GM21515 (cell line): ENCODE measurements around the gene ZNF318.
"Not testable (repeated sequence)": the region's sequence is repeated elsewhere in the genome, so short reads cannot be mapped to it uniquely, and the experiment has no call there.

Source experiments
- ATAC-seq: cut with Tn5 transposase; IDR thresholded peaks from one replicate; pipeline ENCODE4 v1.9.1; 2021; ENCODE audit not compliant: unreplicated experiment

ZNF318 gene

DNA sequence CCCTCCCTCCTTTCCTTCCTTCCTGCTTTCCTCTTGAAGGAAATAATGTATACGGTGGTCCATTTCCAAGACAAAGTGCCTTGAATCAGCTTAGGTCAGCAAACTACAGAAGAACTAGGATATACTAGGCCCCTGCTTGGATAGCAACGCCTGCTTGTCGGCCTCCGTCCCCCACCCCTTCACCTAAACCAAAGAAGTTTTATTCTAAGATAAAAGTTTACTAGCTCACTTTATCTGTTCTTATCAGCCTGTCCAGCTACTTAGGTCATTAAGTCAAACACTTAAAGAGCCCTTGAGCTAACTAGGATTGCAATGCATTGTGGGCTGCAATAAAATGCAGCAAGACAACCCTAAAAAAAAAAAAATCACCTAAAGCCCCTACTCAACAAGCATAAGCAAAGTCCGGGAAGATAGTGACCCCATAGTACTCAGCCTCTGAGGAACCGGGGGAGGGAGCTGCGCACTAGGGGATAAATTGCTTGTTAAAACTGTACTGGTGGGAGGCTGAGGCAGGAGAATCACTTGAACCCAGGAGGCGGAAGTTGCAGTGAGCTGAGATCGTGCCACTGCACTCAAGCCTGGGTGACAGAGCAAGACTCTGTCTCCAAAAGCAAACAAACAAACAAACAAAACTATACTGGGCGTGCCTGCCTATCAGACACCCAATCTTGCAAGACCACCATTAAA is 21.4 kb upstream of the ZNF318 start:
- ATAC-seq, result not testable (repeated sequence)

DNA sequence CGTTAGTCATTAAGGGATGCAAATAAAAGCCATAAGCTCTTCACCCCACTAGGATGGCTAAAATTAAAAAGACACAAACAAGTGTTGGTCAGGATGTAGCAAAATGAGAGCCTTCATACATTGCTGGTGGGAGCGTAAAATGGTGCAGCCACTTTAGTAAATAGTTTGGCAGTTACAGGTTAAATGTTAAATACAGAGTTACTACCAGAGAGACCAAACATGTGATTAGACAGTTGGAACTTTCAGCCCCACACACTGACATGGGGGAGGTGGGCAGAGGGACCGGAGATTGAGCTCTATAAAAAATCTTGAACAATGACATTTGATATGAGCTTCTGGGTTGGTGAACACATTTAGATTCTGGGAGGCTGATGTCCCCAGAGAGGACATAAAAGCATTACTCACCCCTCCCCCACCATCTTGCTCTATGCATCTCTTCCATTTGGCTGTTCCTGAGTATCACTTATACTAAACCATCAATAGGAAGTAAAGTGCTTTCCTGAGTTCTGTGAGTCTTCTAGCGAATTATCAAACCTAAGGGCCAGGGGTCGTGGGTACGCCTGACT is 20.4 kb upstream of the ZNF318 start:
- ATAC-seq, result no peak

DNA sequence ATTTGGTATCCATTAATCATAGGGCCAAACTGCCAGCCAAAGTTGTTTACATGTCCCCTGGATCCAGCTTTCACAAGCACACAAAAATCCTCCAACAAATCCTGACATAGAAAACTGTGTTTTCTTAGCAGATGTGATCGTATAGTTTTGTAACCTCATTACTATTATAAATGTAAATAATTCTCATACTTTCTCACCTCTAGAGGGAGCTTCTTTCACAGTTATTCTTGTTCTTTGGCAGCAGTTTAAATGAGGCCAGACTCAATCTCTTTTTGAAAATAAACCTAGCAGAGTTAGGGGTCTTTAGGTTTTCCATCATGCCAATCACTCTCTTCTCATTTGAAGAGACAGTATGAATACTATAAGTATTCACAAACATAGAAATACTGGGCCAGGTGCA is 17.0 kb upstream of the ZNF318 start:
- ATAC-seq, result no peak

DNA sequence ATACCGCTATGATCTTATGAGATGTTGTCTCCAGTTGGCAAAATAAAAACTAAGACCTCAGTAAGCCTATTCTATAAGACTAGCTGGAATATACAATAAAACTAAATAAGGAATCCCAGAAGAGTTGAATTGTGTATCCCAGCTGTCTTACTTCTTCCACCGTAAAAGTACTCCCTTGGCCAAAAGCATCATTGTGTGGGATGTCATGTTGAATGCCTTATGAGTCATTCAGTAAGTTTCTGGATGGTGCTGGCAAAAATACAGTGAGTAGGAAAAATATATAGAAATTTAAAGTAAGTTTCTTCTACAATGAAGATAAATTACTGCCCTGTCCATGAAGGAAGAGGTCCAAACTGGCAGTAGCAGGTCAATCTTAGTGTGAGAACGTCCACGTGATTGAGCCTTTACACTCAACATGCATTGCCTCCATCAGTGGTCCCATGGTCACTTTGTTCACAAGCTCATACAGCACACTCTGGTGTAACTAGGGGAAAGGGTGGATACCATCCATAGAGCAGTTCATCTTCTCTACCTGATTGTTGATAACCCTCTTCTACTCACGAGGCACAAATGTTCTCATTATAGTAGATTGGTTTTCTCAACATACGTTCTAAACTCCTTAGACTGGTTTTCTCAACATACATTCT is 13.7 kb upstream of the ZNF318 start:
- ATAC-seq, result peak; percentile 31

DNA sequence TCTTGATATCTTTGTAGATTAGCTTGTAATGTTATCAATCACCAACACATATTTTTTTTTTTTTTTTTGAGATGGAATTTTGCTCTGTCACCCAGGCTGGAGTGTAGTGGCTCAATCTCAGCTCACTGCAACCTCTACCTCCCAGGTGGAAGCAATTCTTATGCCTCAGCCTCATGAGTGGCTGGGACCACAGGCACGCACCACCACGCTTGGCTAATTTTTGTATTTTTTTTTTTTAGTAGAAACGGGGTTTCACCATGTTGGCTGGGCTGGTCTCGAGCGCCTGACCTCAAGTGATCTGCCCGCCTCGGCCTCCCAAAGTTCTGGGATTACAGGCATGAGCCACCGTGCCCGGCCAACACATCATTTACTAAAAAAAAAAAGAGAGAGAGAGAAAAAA is 11.4 kb upstream of the ZNF318 start:
- ATAC-seq, result not testable (repeated sequence)

DNA sequence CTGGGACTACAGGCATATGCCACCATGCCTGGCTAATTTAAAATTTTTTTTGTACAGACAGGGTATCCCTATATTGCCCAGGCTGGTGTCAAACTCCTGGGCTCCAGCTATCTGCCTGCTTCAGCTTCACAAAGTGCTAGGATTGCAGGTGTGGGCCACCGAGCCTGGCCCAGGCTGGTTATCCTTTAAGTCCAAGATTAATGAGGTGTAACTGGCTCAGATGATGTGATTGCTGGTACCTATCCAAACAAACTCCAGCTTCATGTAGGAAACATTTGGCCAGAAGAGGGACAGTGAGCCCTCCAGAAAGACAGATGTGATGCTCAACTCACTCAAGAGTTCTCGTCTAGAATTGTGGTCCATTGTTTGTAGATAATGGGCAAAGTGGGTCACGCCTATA is 9.2 kb upstream of the ZNF318 start:
- ATAC-seq, result no peak

DNA sequence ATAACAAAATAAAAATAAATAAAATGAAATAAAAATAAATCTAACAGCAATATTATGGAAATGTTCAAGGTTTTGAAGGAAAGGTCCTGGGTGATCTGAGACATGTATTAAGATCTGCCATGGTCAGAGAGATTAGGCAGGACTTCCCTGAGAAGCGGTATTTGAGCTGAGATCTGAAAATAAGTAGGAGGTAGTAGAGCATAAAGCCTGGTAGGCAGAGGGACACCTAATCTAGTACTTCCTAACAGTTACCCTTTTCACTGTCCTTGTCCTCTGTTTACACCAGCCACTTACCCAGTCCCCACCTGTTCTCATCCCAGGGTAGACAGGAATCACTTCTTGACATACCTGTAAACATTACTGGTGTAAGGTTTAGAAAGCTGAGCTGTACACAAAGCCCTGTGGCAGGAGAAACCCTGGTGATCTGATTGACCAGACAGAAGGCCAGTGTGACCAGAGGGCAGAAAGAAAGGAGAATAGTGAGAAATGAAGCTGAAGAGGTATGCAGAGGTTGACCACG is 8.3 kb upstream of the ZNF318 start:
- ATAC-seq, result no peak

DNA sequence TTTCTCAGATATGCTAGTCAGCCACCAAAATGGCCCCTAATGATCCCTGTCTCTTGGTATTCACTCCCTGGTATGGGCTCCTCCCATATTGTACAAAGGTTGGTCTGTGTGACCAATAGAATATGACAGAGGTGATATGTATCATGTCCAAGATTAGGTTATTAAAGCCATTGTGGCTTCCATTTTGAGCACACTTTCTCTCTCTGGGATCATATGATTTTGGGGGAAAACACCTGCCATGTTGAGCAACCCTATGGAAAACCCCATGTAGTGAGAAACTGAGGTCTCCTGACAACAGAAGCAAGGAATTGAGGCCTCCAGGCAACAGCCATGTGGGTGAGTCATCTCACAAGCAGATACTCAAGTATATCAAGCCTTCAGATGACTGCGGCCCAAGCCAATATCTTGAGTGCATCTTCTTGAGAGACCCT is 7.1 kb upstream of the ZNF318 start:
- ATAC-seq, result no peak

DNA sequence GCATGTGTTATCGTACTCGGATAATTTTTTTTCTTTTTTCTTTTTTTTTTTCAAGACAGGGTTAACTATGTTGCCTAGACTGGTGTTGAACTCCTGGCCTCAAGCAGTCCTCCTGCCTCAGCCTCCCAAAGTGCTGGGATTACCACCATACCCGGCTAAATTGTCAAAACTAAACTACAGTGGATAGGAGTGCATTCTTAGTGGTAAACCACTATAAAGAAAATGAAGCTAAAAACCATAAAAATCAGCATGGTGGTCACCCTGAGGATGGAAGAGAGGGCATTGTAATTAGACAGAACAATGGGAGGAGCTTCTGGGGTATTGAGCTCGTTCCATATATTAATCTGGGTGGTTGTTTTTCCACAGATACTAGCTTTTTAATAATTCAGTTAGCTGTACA is 6.2 kb upstream of the ZNF318 start:
- ATAC-seq, result no peak

DNA sequence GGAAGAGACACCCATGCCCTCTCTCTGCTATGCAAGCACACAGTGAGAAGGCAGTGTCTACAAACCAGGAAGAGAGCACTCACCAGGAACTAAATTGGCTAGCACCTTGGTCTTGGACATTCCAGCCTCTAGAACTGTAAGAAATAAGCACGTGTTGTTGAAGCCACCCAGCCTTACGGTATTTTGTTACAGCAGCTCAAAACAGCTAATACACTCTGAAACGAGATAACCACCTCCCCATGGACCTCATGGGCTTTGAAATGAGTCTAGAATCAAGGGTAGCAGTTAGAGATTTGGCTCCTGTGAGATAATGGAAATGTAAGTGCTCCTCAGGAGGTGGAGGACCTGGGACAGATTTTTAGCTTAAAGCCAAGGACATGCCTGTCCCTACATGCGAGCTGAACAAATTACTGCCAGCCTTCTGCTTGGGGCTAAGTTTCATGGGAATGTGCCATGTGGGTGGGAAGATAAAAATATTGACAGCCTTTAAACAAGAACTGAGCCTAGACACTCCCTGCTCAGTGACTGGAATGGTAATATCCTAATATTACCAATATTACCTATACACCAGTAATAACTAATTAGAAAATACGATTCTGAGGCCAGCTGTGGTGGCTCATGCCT is 3.9 kb upstream of the ZNF318 start:
- no peak for ATAC-seq

DNA sequence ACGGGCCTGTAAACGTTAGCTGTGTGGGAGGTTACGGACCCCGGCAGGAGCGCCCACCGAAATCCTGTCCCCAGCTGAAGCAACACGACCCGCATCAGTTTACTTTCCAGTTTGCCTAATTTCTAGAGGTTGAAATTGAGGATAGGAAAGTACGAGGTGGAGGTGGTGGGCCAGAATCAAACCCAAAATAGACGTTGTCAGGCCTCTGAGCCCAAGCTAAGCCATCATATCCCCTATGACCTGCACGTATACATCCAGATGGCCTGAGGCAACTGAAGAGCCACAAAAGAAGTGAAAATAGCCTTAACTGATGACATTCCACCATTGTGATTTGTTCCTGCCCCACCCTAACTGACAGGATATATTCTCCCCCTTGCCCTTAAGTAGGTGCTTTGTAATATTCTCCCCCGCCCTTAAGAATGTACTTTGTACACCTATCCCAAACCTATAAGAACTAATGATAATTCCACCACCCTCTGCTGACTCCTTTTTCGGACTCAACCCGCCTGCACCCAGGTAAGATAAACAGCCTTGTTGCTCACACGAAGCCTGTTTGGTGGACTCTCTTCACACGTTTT is 645 bp upstream of the ZNF318 start:
- ATAC-seq, result peak; percentile 6

DNA sequence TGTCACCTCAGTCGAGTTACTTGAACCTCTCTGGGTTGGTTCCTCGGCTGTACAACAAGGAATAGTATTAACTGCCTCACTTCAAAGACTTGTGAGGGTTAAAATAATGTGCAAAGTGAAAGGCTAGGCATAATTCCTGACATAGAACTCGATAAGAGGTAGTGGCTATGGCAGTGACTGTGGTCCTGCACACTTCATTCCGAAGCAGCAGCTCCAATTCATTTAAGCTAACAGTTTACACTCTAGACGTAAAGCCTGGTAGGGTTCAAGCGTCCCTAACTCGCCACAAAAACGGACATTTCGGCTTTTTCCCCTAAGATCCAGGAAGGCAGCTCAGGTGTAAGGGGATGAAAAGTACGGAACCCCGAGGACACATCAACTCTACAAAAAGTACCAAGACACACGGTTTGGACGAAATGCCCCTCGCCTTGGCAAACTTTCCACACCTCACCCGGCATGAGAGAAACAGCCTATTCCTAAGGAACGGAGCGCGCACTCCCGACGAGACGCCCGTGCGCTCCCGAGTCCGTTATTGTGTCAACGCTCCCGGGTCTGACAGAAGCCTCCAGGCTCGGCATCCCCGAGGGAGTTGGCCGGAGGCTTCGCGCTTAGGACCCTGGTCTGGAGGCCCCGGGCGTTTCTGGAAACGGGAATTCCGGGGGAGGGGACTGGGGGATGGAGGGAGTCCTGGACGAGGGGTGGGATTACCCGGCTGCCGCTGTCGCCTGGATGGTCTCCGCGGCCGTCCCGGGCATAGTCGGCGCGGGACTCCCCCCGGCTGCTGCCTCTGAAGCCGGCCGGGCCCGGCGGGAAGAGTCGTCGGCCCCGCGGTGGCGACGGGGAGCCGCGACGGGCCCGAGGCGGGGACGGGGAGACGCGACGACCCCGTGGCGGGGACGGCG is 937 bp downstream of the ZNF318 start:
- ATAC-seq, result peak; percentile 1

DNA sequence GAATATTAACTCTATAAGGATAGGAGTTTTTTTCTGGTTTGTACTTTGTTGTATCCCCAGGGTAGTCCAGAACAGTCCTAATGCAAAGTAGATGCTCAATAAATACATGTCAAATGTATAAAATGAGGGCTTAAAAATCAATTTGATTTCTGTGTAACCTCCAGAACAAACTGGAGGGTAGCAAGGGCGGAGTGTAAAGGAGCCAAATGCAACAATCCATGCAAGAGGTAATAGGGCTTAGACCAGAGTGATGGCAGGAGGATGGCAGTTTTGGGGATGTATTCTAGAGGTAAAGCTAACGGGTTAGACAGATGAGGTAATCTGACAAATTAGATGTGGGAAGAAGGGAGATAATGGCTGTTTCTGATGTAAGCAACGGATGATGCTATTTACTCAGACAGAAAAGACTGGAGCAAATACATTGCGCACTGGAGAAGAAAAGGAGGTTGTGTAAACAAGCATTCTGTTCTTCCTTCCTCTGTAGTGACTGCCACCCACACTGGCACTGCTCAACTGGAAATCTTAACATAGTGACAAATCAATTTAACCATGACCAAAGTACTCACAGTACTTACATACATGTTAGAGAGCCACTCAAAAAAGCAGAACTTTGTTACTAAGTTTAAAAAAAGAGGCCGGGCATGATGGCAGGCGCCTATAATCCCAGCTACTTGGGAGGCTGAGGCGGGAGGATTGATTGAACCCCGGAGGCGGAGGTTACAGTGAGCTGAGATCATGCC is 2.0 kb downstream of the ZNF318 start:
- no peak for ATAC-seq

DNA sequence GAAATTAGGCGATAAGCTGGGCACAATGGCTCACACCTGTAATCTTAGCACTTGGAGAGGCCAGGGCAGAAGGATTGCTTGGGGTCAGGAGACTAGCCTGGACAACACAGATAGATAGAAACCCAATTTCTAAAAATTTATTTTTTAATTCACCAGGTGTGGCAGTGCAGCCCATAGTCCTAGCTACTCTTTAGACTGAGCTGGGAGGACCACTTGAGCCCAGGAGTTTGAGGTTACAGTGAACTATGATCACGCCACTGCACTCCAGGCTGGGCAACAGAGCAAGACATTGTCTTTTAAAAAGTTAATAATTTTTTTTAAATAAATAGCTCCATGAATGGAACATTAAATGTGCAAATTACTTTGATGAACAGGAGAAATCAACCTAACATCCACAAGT is 8.2 kb downstream of the ZNF318 start:
- ATAC-seq, result no peak

DNA sequence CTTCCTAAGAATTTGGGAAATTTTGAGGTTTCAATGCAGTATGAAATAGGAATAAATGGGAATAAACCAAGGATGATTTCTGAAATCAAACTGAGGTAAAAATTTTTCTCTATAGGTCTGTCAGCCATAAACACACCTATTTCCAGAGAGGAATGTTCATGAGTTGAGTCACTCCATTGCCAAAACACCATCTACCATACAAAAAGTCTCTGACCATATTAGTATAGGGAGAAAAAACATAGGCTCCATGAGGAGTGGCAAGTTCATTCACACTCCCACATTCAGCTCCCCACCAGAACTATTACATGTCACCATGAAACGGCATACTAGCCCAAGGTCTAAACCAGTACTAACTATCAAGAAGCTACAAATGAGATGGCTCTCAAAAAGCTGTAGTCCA is 9.6 kb downstream of the ZNF318 start:
- no peak for ATAC-seq

DNA sequence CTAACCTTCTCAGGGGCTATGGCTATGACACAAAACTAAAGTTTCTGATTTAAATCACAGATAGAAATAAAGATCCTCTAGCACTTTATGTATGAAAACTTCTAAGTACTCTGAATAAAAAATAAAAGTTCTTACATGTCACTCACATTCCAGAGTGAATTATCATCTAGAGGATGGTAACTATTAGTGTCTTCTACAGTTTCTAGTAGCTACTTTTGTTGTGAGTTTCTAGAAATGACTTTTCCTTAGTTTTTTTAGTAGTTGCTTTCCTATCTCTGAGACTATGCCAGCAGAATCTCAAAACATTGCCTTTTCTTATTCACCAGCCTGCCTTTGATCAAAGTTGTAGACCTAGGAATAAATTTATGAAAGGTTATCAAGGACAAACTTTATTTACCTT is 10.1 kb downstream of the ZNF318 start:
- no peak for ATAC-seq

DNA sequence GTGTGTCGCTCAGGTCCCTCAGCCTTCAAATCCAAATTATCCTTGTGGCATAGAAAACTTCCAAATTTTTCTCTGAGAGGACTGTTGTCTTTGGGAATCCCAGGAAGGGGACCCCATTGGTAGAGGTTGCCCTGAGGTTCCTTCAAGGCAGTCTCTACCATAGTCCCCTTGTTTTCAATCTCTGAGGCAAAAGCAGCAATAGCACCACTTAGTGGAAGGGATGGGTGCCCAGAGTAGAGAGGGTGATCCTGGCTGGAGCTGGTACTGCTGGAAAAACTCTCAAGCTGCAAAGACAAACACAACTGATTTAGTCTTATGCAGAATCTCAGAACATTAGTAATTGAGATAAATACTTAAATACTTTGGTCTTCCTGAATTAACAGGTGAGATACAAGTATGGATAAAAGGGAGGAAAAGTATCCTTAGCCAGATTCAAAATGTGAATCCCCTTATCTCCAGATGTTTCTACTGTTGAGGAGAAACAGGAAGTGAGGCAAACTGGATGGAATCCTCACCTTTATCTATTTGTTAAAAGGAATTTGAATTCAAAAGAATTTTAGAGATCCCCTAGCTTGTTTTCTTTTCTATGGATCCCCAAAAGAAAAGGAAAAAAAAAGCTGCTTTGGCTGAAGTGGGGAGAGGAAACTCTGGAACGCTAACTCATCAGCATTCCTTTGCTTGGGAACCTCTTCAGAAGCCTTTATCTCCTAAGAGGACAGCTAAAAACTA is 13.4 kb downstream of the ZNF318 start:
- no peak for ATAC-seq

DNA sequence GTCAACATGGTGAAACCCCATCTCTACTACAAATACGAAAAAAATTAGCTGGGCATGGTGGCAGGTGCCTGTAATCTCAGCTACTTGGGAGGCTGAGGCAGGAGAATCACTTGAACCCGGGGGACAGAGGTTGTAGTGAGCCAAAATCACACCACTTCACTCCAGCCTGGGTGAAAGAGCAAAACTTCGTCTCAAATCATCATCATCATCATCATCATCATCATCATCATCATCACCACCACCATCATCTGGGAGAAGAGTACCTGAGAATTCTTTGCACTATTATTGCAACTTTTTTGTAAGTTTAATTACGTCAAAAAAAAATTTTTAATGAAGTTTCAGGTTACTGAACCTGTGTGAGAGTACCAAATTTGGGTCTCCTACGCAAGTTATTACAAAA is 17.5 kb downstream of the ZNF318 start:
- not testable (repeated sequence) for ATAC-seq

DNA sequence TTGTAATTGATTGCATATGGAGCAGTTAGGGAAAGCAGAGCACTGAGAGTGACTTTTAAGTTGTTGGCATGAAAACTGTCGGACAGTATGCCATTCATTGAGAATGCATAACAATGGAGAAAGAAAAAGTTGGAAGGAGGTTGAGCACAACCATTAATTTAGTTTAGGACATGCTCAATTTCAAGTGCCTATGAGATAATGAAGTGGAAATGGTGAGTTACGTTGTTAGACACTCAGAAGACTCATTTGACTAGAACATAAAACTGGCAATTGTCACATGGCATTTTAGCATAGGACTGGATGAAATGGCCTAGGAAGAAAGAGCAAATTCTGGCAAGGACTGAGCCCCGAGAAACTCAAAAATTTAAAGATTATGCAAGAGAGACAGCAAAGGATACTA is 22.0 kb downstream of the ZNF318 start:
- no peak for ATAC-seq
